ENCODE results near the gene NFKB2. TPM values are rescaled to one million over a fixed set of nuclear protein-coding genes. Genes with fewer than 3 reads are reported as not detected.

The NFKB2 gene
- total and polyA plus RNA-seq, 2 donors (not counting 1 experiment from before 2014, with no cell fraction given): 7.6 to 23.3 TPM

DNA sequence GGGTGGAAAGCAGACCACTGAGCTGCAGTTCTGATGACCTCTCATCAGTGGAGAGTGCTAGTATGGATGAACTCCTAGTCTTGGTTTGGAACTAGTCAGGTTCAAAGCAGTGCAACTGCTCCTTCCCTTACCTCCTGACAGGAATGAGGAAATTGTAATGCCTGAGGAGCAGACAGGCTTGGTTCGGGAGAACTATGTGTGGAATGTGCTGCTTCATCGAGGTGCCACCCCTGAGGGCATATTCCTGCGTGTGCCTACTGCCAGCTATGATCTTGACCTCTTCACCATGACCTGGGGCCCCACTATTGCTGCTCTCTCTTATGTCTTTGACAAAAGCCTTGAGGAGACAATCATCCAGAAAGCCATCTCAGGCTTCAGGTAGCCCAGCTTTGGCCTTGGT is 27.4 kb upstream of the NFKB2 start:
- no peak for DNase-seq (ENCODE audit: low read depth in 2 of 2)
- no peaks in the 10 kb centered on the region for H4K20me1 ChIP-seq (ENCODE audit: control insufficient read depth, extremely low read depth, insufficient read depth, low read length)
- H3K4me3 ChIP-seq (replicated peaks in 1 of 4; ENCODE audit: control extremely low read depth in 1 of 4, insufficient read depth in 1 of 4, low read depth in 3 of 4, low read length in 4 of 4): no peak overlapping the region
- H3K79me2 ChIP-seq (ENCODE audit: control insufficient read depth, insufficient read depth, low read length): no peaks in the 10 kb centered on the region
- H3K27me3 ChIP-seq (ENCODE audit: control insufficient read depth, insufficient read depth, low read length): no peaks in the 10 kb centered on the region
- H3K9ac ChIP-seq (ENCODE audit: insufficient read depth, low read length): no peak overlapping the region
- H3K4me2 ChIP-seq (ENCODE audit: extremely low read depth, insufficient read depth, low read length): no peak overlapping the region
- TF ChIP-seq, protein P1, sequence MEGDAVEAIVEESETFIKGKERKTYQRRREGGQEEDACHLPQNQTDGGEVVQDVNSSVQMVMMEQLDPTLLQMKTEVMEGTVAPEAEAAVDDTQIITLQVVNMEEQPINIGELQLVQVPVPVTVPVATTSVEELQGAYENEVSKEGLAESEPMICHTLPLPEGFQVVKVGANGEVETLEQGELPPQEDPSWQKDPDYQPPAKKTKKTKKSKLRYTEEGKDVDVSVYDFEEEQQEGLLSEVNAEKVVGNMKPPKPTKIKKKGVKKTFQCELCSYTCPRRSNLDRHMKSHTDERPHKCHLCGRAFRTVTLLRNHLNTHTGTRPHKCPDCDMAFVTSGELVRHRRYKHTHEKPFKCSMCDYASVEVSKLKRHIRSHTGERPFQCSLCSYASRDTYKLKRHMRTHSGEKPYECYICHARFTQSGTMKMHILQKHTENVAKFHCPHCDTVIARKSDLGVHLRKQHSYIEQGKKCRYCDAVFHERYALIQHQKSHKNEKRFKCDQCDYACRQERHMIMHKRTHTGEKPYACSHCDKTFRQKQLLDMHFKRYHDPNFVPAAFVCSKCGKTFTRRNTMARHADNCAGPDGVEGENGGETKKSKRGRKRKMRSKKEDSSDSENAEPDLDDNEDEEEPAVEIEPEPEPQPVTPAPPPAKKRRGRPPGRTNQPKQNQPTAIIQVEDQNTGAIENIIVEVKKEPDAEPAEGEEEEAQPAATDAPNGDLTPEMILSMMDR (conservative IDR thresholded peaks at IDR 0.05 in 1 of 2, IDR thresholded peaks at IDR 0.05 in 1 of 2; ENCODE audit: low read depth in 1 of 2, low read length in 2 of 2): no peak
- no peak for TF ChIP-seq EZH2 (IDR thresholded peaks at IDR 0.05; ENCODE audit: low read length, missing control alignments)
- no peaks in the 10 kb centered on the region for H3K9me3 ChIP-seq (ENCODE audit: control insufficient read depth, insufficient read depth, low read depth, low read length)
- peaks cover 31% of the 10 kb centered on the region for H3K36me3 ChIP-seq (ENCODE audit: control insufficient read depth, insufficient read depth, low read length)
- no peak overlapping the region for H3K27ac ChIP-seq (ENCODE audit: insufficient read depth, low read length)
- no peaks in the 10 kb centered on the region for H3K4me1 ChIP-seq (ENCODE audit: control insufficient read depth, extremely low read depth, insufficient read depth, low read length)
- H2AFZ ChIP-seq (ENCODE audit: low read length): no peak overlapping the region

DNA sequence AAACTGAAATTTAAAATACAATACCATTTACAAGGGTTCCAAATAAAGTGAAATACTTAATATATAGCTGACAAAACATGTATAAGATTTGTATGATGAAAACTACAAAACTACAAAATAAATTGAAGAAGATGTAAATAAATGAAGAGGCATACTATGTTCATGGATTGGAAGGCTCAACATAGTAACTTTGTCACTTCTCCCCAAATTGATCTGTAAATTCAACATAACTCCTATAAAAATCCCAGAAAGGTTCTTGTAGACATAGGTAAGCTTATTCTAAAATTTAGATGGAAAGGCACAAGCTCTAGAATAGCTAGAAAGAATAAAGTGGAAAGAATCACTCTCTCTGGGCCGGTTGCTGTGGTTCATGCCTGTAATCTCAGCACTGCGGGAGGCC is 24.2 kb upstream of the NFKB2 start:
- Histone ChIP-seq H3K4me2 (ENCODE audit: extremely low read depth, insufficient read depth, low read length) (no peak overlapping the region), H3K79me2 (ENCODE audit: control insufficient read depth, insufficient read depth, low read length) (no peaks in the 10 kb centered on the region), H3K36me3 (ENCODE audit: control insufficient read depth, insufficient read depth, low read length) (peaks cover 28% of the 10 kb centered on the region), H3K27me3 (ENCODE audit: control insufficient read depth, insufficient read depth, low read length) (no peaks in the 10 kb centered on the region), H3K4me1 (ENCODE audit: control insufficient read depth, extremely low read depth, insufficient read depth, low read length) (no peaks in the 10 kb centered on the region), H4K20me1 (ENCODE audit: control insufficient read depth, extremely low read depth, insufficient read depth, low read length) (no peaks in the 10 kb centered on the region), H3K9me3 (ENCODE audit: control insufficient read depth, insufficient read depth, low read depth, low read length) (no peaks in the 10 kb centered on the region), H3K4me3 (replicated peaks in 1 of 4; ENCODE audit: control extremely low read depth in 1 of 4, insufficient read depth in 1 of 4, low read depth in 3 of 4, low read length in 4 of 4) (no peak overlapping the region), H3K9ac (ENCODE audit: insufficient read depth, low read length) (no peak overlapping the region), H2AFZ (ENCODE audit: low read length) (no peak overlapping the region), H3K27ac (ENCODE audit: insufficient read depth, low read length) (no peak overlapping the region)
- TF ChIP-seq EZH2 (IDR thresholded peaks at IDR 0.05; ENCODE audit: low read length, missing control alignments): no peak
- TF ChIP-seq, protein P1 (conservative IDR thresholded peaks at IDR 0.05 in 1 of 2, IDR thresholded peaks at IDR 0.05 in 1 of 2; ENCODE audit: low read depth in 1 of 2, low read length in 2 of 2): no peak
- DNase-seq (ENCODE audit: low read depth in 2 of 2): no peak

DNA sequence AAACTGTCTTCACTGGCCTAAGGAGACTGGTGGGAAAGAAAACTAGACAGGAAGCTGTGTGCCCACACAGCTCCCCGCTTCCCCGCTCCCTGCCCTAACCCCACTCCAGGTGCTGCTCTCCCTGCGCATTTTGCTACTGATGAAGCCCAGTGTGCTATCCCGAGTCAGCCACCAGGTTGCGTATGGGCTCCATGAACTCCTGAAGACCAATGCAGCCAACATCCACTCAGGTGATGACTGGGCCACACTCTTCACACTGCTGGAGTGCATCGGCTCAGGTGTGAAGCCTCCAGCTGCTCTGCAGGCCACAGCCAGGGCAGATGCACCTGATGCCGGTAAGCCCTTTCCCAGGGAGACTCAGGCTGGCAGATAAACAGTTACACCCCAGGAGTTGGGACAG is 20.3 kb upstream of the NFKB2 start:
- H4K20me1 ChIP-seq (ENCODE audit: control insufficient read depth, extremely low read depth, insufficient read depth, low read length): no peaks in the 10 kb centered on the region
- H3K27me3 ChIP-seq (ENCODE audit: control insufficient read depth, insufficient read depth, low read length): no peaks in the 10 kb centered on the region
- no peaks in the 10 kb centered on the region for H3K4me1 ChIP-seq (ENCODE audit: control insufficient read depth, extremely low read depth, insufficient read depth, low read length)
- H3K9ac ChIP-seq (ENCODE audit: insufficient read depth, low read length): no peak overlapping the region
- H3K9me3 ChIP-seq (ENCODE audit: control insufficient read depth, insufficient read depth, low read depth, low read length): no peaks in the 10 kb centered on the region
- no peaks in the 10 kb centered on the region for H3K79me2 ChIP-seq (ENCODE audit: control insufficient read depth, insufficient read depth, low read length)
- no peak overlapping the region for H3K4me3 ChIP-seq (replicated peaks in 1 of 4; ENCODE audit: control extremely low read depth in 1 of 4, insufficient read depth in 1 of 4, low read depth in 3 of 4, low read length in 4 of 4)
- H2AFZ ChIP-seq (ENCODE audit: low read length): no peak overlapping the region
- H3K27ac ChIP-seq (ENCODE audit: insufficient read depth, low read length): no peak overlapping the region
- no peak overlapping the region for H3K4me2 ChIP-seq (ENCODE audit: extremely low read depth, insufficient read depth, low read length)
- H3K36me3 ChIP-seq (ENCODE audit: control insufficient read depth, insufficient read depth, low read length): peaks cover 30% of the 10 kb centered on the region
- DNase-seq (ENCODE audit: low read depth in 2 of 2): no peak
- no peak for TF ChIP-seq EZH2 (IDR thresholded peaks at IDR 0.05; ENCODE audit: low read length, missing control alignments)
- TF ChIP-seq, protein P1 (conservative IDR thresholded peaks at IDR 0.05 in 1 of 2, IDR thresholded peaks at IDR 0.05 in 1 of 2; ENCODE audit: low read depth in 1 of 2, low read length in 2 of 2): peak in 1 of 2 donors; percentile 14

Measured in fibroblast of lung (primary cell).